CD4-positive, alpha-beta T cell treated with Interferon gamma for 1 hour (primary cell): Measurements from ENCODE around the gene CBX4.

Experiments used
- DNase-seq: peaks from one replicate; pipeline ENCODE4 v3.0.0-alpha.2; 2020

CBX4 gene

DNA sequence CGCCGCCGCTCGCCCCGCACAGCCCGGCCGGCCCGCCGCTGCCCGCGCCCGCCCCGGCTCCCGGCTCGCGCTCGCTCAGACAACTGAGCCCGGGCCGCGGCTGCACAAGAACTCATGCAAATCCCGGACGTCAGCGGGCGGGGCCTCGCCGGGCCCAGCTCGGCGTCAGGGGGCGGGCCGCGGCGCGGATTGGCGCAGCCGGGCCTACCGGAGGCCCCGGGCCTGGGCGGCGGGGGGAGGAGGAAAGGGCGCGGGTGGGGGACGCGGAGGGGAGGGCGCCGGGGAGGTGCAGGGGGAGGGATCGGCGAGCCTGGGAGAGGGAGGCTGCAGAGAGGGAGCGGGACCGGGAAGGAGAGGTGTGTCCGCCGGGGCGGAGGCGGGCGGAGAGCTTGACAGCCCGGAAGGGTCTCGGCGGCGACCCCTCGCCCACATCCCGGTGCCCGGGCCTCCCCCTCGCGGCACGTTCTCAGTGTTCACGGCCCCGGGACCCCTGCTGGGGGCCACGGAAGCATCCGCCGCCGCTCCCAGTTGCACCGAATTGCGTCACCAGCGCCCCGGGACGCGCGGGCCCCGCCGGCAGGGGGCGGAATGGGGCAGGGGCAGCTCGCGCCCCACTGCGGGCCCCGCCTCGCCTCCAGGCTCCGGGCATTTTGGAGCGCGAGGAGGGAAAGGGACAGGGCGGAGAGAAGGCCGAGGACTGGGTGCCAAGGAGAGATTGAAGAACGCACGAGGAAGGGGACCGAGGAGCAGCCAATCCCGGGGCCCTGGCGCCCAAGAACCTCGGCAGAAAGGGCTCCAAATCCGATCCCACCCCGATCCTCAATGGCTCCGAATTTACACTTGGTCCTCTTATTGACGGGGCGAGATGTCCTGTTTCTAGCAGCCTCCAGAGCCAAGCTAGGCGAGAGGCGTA lies at the start of gene CBX4:
Gene CBX4, minus strand, starts transcription at position 85 of the 913 bp plus-strand sequence. CDS start 189 bp downstream, outside the sequence.
- peak; percentile 93 for DNase-seq

DNA sequence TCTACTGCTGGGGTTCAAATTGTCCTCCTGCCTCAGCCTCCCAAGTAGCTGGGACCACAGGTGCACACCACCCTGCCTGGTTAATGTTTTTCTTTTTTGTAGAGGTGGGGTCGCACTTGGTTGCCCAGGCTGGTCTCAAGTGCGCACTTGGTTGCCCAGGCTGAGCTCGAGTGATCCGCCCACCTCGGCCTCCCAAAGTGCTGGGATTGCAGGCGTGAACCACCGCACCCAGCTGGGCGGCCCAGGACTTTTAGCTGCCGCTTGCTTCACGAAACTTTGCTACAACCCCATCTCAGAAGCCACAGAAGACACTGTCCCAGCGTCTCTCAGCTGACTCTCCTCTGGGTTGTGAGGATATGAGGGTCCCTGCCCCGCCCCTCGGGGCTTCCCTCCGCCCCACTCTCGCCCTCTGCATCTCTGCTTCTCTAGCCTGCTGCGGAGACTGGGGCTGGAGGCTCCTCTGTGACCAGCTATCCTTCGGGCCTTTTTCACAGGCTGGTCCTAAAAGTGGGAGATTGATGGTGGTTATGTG lies 48.8 kb upstream of the CBX4 start:
- DNase-seq, result no peak

DNA sequence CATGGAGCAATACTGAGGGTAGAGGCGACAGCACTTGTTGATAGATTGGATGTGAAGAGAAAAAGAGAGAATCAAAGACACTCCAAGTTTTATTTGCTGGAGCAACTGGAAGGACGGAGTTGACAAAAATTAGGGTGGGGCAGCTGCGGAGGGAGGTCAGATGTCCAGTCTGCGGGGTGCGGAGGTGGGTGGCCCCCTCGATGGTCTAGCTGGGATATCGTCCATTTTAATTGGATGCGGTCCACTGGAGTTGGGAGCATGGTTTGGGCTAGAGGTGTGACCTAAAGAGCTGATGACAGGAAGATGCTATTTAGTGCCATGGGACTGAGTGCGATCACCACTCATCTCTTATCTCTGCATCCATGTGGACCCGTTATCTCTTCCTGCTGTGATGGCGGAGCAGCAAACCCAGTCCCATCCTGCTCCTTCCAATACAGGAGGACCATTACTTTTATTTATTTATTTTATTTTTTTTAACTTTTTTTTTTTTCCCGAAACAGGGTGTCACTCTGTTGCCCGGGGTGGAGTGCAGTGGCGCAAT lies 48.3 kb upstream of the CBX4 start:
- DNase-seq, result no peak

DNA sequence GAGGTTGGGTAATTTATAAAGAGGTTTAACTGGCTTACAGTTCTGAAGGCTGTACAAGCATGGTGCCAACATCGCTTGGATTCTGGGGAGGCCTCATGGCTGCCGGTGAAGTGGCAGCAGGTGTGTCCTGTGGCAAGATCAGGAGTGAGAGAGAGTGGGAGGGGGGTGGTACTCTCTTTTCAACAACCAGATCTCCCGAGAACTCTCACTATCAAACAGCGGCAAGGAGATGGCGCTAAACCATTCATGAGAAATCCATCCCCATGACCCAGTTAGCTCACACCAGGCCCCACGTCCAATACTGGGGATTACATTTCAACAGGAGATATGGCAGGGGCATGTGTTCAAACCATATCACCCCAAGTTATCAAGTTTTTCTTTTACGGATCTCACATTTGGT lies 44.0 kb upstream of the CBX4 start:
- no peak for DNase-seq

DNA sequence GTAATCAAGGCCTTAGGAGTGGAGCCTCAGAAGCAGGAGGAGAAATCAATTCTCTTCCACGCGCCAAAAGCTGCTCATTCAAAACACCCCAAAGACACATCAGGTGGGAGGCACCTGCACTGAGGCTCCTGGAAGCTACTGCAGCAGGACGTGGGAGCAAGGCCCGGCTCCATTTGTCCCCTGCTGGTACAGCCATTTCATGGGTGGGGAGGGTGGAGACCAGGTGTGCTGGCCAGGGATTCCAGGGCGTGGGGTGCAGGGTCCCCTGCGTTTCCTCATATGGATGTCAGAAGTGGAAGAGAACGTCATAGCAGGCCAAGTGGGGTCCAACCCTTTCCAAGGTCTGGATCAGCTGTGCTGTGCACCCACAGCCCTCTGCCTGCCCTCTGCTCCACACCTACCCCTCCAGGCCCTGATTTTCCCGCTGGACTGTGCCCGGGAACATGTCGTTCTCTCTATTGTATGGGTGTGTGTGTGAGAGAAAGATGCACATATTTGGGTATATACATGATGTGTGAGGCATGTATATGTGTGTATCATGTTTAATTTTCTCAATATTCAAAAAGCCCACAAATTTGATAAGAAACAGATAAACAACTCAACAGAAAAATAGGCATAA lies 39.2 kb upstream of the CBX4 start:
- DNase-seq, result no peak

DNA sequence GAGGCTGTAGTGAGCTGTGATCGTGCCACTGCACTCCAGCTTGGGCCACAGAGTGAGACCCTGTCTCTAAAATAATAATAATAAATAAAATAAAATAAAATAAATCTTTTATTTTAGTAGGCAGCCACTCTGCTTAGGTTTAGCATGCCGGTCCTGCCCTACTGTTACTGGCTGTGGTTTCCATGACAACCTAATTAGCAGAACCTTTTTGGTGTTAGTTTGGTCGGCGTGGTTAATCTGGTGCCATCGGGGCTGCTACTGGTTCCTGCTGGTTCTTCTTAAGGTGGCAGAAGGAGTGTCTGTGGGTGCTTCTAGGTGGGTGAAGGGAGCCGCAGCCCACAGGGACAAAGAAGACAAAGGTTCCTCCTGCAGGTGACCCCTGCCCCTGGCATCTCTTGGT lies 37.8 kb upstream of the CBX4 start:
- DNase-seq, result no peak

DNA sequence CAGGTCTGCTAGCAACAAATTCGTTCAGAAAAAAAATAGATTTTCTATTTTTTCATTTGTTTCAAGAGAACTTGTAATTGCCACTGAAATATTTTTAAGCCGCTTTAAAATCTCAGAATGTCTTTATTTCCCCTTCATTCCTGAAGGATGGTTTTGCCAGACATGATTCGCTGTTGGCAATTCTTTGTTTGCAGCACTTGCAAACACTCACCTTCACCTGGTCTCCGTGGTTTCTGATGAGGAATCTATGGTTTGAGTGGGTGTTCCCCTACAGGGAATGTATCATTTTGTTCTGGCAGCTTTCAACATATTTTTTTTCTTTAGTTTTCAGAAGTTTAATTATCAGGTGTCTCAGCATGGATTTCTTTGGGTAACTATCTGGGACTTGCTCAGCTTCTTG lies 36.3 kb upstream of the CBX4 start:
- no peak for DNase-seq

DNA sequence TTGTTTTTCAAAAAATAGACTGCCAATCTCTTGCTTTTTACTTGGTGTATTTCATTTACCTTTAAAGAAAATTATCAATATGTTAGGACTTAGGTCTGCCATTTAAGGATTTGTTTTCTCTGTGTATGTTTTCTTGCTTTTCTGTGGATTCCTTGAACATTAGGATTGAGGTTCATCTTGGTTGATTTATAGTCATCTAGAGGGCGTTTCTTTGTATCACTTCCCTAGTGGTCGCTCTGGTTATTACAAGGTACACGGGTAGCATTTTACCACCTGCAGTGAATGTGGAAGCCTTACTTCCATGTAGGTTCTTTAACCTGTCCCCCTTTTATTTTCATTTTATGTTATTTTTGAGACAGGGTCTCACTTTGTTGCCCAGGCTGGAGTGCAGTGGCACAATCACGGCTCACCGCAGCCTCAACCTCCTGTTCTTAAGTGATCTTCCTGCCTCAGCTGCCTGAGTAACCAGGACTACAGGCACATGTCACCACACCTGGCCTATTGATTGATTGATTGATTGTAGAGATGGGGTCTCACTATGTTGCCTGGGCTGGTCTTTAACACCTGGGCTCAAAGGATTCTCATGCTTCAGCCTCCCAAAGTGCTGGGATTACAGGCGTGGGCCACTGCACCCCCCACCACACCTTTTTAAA lies 35.2 kb upstream of the CBX4 start:
- no peak for DNase-seq

DNA sequence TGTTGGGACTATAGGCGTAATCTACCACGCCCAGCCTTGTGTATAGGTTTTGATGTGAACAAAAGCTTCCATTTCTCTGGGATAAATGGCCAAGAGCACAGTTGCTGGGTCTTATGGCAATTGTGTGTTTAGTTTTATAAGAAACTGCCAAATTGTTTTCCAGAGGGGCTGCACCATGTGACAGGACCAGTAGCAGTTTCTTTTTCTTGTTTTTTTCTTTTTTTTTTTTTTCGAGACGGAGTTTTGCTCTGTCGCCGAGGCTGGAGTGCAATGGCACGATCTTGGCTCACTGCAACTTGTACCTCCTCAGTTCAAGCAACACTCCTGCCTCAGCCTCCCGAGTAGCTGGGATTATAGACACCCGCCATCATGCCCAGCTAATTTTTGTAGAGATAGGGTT lies 34.3 kb upstream of the CBX4 start:
- DNase-seq, result no peak

DNA sequence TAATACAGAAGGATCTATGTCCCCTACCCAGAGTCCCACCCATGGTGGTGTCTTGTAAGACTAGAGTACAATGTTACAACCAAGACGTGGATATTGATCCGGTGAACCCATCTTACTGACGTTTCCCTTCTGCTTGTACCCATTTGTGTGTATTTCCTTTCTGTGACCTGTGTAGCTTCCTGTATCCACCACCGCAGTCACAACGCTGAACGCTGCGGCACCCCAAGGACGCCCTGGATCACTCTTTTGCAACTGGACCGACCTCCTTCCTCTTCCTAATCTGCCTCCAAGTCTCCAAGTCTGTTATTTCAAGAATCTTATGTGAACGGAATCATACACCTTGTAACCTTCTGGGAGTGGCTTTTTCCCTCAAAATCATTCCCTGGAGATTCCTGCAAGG lies 33.5 kb upstream of the CBX4 start:
- DNase-seq, result no peak

DNA sequence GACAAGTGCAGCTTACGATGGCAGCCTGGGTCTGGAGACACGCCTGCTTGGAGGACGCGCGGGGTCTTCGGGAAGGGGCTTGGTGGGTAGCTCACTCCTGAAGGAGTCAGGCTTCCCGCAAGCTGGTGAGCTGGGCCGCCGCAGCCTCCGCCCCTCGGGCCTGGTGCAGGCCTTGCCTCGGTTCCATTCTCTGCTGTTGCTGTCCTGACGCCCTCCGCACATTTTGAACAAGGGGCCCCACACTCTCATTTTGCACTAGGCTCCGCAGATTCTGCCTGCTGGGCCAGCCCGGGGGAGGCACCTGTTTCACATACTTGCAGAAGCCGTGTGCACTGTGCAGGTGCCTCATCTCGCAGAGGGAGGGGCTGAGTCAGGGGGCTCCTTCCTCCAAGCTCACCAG lies 31.9 kb upstream of the CBX4 start:
- DNase-seq, result no peak

DNA sequence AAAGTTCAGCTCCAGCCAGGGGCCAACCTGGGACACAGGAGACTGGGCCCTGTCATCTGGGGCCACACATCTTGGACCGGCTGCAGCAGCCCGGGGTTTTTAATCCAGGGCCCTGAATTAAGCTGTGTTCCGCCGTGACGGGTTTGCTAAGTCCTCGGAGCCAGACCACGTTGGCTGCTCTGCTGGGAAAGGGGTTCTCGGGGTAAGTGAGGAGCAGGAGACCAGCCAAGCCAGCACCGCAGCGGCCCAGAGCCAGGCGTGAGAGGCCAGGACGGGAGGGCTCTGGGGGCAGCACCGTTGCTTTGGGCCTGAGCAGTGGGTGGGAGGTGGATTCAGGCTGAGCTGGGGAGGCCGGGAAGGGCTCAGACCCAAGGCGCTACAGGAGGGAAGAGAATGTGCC lies 31.3 kb upstream of the CBX4 start:
- DNase-seq, result no peak

DNA sequence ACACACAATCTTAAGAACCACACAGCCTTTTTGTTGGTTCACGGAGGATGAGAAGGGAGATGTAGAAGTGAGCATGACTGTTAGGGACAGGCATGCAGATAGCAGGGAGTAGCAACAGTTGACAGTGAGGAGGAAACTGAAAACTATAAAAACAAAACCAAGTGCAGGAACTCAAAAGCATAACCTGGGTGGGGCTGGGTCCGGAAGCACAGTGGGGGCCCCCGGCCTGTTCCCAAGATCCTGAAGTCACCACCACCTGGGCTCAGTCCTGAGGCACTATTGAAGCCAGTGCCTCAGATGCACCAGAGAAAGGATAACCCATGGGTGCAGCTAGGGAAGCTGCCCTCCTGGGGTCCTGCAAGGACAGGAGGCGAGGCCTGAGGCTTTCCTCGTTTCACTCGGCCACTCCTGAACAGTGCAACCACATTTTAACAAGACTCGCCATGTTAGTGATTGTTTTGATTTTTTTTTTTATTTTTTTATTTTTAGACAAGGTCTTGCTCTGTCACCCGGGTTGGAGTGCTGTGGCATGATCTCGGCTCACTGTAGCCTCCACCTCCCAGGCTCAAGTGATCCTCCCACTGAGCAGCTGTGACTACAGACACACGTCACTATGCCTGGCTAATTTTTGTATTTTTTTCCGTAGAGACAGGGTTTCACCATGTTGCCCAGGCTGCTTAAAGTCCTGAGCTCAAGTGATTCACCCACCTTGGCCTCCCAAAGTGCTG lies 27.7 kb upstream of the CBX4 start:
- DNase-seq, result no peak

DNA sequence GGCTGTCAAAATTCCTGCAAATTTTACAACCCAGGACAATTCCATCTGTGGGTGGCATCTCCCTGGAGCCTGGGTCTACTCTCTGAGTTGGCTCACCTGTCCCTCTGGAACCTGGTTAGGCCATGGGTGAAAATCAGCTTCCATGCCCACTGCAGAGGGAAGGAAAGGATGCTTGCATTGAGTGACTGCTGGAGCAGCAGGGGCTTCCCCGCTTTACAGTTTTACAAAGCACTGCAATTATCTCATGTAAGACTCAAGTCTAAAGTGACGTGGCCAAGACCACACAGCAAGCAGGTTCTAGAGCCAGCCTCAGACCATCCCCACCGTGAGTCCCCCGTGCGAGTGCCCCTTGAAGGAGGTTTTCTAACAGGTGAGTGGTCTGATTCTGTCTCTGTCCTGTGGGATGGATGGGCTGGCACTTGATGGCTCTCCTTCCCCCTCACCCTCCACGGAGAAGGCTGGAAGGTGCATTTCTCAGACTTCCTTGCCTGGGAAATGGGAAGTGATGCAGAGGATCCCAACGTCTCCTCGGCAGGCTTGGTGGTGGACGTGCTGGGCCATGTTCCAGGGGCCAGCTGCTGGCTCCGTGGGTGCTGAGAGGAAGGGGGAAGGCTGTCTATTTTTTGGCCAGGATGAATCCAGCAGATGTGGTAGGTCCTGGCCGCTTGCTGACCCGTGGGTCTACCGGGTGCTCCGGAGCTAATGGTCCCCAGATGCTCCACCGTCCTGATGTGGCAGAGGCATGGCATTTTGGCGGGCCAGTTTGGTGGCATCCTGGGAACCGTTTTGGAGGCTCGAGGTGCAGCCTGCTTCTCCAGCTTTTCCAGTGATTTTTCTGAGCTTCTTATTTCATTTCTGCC lies 26.3 kb upstream of the CBX4 start:
- no peak for DNase-seq

DNA sequence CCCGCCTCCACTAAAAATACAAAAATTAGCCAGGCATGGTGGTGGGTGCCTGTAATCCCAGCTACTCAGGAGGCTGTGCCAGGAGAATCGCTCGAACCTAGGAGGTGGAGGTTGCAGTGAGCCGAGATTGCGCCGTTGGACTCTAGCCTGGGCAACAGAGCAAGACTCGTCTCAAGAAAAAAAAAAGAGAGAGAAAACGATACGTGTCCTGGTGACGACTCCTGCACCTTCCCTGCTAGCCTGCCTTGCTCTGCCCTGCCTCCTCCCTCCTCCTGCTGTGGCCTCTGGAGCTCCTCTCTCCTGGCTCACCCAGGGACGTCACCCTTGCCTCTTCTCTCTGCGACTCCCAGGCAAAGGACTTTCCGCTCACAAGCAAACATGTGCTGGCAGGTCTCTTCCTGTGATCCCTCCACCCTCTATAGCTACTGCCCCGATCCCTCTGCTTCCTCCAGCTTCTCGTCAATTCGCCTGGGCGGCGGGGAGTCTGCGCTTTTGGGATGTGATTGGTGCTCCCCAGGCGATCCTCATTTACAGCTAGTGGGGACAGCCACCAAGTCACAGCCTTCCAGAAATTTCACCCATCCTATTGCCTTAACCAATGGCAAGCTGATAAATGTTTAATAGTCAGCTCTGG lies 25.5 kb upstream of the CBX4 start:
- DNase-seq, result no peak

DNA sequence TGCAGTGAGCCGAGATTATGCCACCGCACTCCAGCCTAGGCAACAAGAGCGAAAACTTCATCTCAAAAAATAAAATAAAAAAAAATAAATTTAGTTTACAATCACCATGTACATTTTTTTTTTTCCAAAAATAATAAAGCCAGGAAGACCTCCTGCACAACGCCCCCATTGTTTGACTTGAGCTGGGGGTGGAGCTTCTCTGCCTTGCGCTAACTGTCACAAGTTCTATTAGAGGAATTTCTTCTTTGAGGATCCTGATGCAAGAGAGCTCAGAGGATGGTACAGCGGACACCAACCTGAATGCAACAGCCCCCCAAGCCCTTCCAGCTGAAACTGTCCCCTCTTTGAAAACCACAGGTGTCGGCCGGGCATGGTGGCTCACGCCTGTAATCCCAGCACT lies 24.9 kb upstream of the CBX4 start:
- DNase-seq, result no peak

DNA sequence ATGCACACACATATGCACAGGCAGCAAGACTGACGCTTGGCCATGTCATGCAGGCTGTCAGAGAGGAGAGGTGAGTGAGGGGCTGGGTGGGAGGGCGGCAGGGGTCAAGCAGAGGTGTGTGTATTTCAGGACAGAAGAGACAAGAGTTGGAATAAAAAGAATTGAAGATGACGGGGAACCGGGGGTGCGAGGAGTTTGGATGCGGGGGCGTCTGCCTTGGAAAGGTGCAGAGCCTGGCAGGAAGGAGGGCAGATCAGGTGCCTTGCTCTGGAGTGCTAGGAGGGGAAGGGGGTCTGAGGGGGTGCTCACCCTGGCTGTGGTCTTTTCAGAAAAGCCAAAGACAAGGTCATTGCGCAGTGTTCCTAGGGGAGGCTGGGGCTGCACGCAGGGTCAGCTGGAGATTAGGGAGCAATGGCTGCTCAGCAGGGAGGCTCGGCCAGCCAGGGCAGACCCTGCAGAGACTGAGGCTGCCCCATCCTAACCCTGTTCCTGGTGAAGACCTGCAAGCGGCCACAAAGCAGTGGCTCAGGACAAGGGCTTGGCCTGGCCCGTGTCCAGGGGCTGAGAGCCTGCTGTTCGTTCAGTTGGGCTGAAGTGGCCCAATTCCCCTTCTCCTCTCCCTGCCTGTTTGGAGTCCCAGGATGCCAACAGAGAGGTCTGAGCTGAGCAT lies 23.7 kb upstream of the CBX4 start:
- no peak for DNase-seq

DNA sequence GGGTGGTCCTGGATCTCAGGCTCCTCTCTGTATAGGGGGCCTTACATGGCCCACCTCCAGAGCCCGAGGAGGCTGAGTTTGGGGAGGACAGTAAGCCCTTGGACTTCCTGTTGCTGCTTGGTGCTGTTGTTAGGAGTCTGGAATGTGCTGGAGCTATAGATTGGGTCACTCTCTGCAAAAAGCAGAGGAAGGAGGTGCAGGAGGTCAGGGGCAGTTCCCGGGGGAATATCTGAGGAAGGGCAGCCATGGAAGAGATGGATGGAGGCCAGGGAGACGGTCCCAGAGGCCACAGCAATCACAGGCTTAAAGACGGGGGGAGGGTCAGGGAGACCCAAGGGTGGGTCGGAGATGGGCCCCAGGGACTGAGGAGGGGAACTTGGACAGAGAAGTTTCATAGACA lies 23.0 kb upstream of the CBX4 start:
- no peak for DNase-seq

DNA sequence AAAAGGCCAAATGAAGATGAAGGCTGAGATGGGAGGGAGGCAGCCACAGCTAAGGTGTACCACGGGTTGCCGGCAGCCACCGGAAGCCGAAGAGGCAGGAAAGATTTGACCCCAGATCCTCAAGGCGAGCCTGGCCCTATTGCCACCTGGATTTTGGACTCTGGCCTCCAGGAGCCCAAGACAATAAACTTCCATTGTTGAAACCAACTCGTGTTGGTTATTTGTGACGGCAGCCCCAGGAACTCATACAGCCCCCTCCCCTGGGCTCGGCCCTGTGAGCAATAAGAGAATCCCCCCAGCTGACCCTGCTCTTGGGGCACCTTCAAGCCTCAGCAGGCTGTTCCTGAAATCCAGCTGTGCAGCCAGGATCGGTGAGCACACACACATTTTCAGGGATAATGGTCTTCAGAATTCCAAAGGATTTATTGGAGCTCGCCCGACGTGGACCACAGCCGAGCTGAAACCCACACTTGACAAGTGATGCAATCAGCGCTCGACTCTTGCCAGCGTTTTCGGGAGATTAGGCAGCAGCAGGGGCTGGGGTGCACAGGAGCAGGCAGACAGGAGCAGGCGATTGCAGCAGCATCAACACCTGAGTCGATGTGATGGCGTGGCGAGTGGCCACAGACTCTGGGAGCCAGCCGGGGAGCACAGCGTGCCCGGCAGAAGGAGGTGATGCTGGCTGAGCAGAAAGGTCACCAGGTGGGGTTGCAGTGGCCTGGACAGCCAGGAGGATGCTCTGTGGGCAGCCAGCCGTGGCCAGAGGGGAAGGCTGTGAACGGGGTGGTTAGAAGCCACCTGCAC lies 22.4 kb upstream of the CBX4 start:
- no peak for DNase-seq
